Peyer's patch (tissue), 4 donors: ENCODE results near the gene MSANTD3.

Experiments used
- POLR2A ChIP-seq, 2 donors: fragments of 450-650 bp; IDR thresholded peaks; one replicate each; pipeline ENCODE4 v1.5.1; 2017; ENCODE audit warnings: antibody characterized with exemption in 2 of 2, mild to moderate bottlenecking in 2 of 2, moderate library complexity in 2 of 2
- TF ChIP-seq, protein P1 (sequence below), 6 experiments: fragments of 450-650 bp in 4 of 6; fragments of 200-600 bp in 2 of 6; sonication (generic) in 1 of 6; IDR thresholded peaks; one replicate each; pipeline ENCODE4 v1.5.1; 2017 to 2019; ENCODE audit warnings: antibody characterized with exemption in 6 of 6, mild to moderate bottlenecking in 3 of 6, moderate library complexity in 1 of 6

DNA sequence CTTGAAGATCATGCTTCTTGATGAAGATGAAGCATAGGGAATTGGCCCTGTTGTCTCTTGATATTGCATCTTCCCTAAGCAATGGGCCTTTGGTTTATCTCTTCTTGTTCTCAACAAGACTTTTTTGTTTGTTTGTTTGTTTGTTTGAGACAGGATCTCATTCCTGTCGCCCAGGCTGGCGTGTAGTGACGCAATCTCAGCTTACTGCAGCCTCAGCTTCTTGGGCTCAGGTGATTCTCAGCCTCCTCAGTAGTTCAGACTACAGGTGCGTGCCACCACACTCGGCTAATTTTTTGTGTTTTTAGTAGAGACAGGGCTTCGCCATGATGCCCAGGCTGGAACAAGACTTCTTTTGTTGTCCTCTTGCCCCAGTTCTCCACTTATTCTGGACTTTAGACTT is 51.2 kb downstream of the MSANTD3 start:
- TF ChIP-seq, protein P1, sequence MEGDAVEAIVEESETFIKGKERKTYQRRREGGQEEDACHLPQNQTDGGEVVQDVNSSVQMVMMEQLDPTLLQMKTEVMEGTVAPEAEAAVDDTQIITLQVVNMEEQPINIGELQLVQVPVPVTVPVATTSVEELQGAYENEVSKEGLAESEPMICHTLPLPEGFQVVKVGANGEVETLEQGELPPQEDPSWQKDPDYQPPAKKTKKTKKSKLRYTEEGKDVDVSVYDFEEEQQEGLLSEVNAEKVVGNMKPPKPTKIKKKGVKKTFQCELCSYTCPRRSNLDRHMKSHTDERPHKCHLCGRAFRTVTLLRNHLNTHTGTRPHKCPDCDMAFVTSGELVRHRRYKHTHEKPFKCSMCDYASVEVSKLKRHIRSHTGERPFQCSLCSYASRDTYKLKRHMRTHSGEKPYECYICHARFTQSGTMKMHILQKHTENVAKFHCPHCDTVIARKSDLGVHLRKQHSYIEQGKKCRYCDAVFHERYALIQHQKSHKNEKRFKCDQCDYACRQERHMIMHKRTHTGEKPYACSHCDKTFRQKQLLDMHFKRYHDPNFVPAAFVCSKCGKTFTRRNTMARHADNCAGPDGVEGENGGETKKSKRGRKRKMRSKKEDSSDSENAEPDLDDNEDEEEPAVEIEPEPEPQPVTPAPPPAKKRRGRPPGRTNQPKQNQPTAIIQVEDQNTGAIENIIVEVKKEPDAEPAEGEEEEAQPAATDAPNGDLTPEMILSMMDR (IDR thresholded peaks at IDR 0.05), result no peak
- no peak for TF ChIP-seq POLR2A (IDR thresholded peaks at IDR 0.05)
